ENCODE measurements around the gene MYO6. TPM values are rescaled to one million over a fixed set of nuclear protein-coding genes. Genes with fewer than 3 reads are reported as not detected.

The MYO6 gene
- total RNA-seq, 1 donor from 2014 or later: 135 TPM

- Mint-ChIP-seq H3K27ac (ENCODE audit: unreplicated experiment) (no peak overlapping the region), H3K27me3 (ENCODE audit: unreplicated experiment) (no peaks in the 10 kb centered on the region), H3K4me3 (ENCODE audit: unreplicated experiment) (no peak overlapping the region), H3K4me1 (ENCODE audit: unreplicated experiment) (no peaks in the 10 kb centered on the region), H3K36me3 (ENCODE audit: low read depth, unreplicated experiment) (peaks cover 29% of the 10 kb centered on the region), H3K9me3 (ENCODE audit: unreplicated experiment) (no peaks in the 10 kb centered on the region)
- TF ChIP-seq CTCF (IDR thresholded peaks at IDR 0.05; ENCODE audit: unreplicated experiment): no peak
- DNase-seq (ENCODE audit: low spot score): no peak
Measured at GRCh38 chr6:75882734-75883133, 133.7 kb downstream of the MYO6 start.

GRCh38 chr6:75884822-75885221 is 135.8 kb downstream of the MYO6 start:
- Mint-ChIP-seq H3K27me3 (ENCODE audit: unreplicated experiment) (no peaks in the 10 kb centered on the region), H3K4me3 (ENCODE audit: unreplicated experiment) (no peak overlapping the region), H3K9me3 (ENCODE audit: unreplicated experiment) (no peaks in the 10 kb centered on the region), H3K36me3 (ENCODE audit: low read depth, unreplicated experiment) (peaks cover 25% of the 10 kb centered on the region), H3K4me1 (ENCODE audit: unreplicated experiment) (no peaks in the 10 kb centered on the region), H3K27ac (ENCODE audit: unreplicated experiment) (no peak overlapping the region)
- no peak for TF ChIP-seq CTCF (IDR thresholded peaks at IDR 0.05; ENCODE audit: unreplicated experiment)
- no peak for DNase-seq (ENCODE audit: low spot score)

GRCh38 chr6:75892384-75892783 is 143.3 kb downstream of the MYO6 start:
- TF ChIP-seq CTCF (IDR thresholded peaks at IDR 0.05; ENCODE audit: unreplicated experiment): no peak
- Mint-ChIP-seq H3K4me3 (ENCODE audit: unreplicated experiment) (no peak overlapping the region), H3K36me3 (ENCODE audit: low read depth, unreplicated experiment) (peaks cover 23% of the 10 kb centered on the region), H3K4me1 (ENCODE audit: unreplicated experiment) (no peaks in the 10 kb centered on the region), H3K27me3 (ENCODE audit: unreplicated experiment) (no peaks in the 10 kb centered on the region), H3K9me3 (ENCODE audit: unreplicated experiment) (no peaks in the 10 kb centered on the region), H3K27ac (ENCODE audit: unreplicated experiment) (no peak overlapping the region)
- no peak for DNase-seq (ENCODE audit: low spot score)

- peak; percentile 90 for TF ChIP-seq CTCF (IDR thresholded peaks at IDR 0.05; ENCODE audit: unreplicated experiment)
- H3K27me3 Mint-ChIP-seq (ENCODE audit: unreplicated experiment): no peaks in the 10 kb centered on the region
- no peak overlapping the region for H3K4me3 Mint-ChIP-seq (ENCODE audit: unreplicated experiment)
- H3K27ac Mint-ChIP-seq (ENCODE audit: unreplicated experiment): no peak overlapping the region
- no peaks in the 10 kb centered on the region for H3K9me3 Mint-ChIP-seq (ENCODE audit: unreplicated experiment)
- peaks cover 25% of the 10 kb centered on the region for H3K36me3 Mint-ChIP-seq (ENCODE audit: low read depth, unreplicated experiment)
- H3K4me1 Mint-ChIP-seq (ENCODE audit: unreplicated experiment): no peaks in the 10 kb centered on the region
- DNase-seq (ENCODE audit: low spot score): no peak
Measured at GRCh38 chr6:75893058-75893775, 144.2 kb downstream of the MYO6 start.

- DNase-seq (ENCODE audit: low spot score): no peak
- no peak overlapping the region for H3K27ac Mint-ChIP-seq (ENCODE audit: unreplicated experiment)
Measured at GRCh38 chr6:75893776-75894152, 144.7 kb downstream of the MYO6 start.

More at GRCh38 chr6:75893776-75894152, 144.7 kb downstream of the MYO6 start:
- Mint-ChIP-seq H3K4me1 (ENCODE audit: unreplicated experiment) (no peaks in the 10 kb centered on the region), H3K9me3 (ENCODE audit: unreplicated experiment) (no peaks in the 10 kb centered on the region), H3K36me3 (ENCODE audit: low read depth, unreplicated experiment) (peaks cover 29% of the 10 kb centered on the region), H3K27me3 (ENCODE audit: unreplicated experiment) (no peaks in the 10 kb centered on the region), H3K4me3 (ENCODE audit: unreplicated experiment) (no peak overlapping the region)
- no peak for TF ChIP-seq CTCF (IDR thresholded peaks at IDR 0.05; ENCODE audit: unreplicated experiment)

Data from endothelial cell (in vitro differentiated cells).